GM18499 (cell line): Measurements from ENCODE around the gene DNAJC10.

Source experiments
- ATAC-seq: cut with Tn5 transposase; IDR thresholded peaks from one replicate; pipeline ENCODE4 v1.9.1; 2021; ENCODE audit warnings: moderate number of reproducible peaks; ENCODE audit not compliant: insufficient read depth, unreplicated experiment

Gene DNAJC10

GRCh38 chr2:182826496-182826895 is 110.4 kb downstream of the DNAJC10 start:
- no peak for ATAC-seq

GRCh38 chr2:182827182-182827879 is 111.3 kb downstream of the DNAJC10 start:
- ATAC-seq, result no peak

GRCh38 chr2:182831101-182831500 is 115.0 kb downstream of the DNAJC10 start:
- ATAC-seq, result no peak

- no peak for ATAC-seq
These were observed 115.9 kb downstream of the DNAJC10 start for GRCh38 chr2:182831921-182832320.

- ATAC-seq, result no peak
These were observed 117.2 kb downstream of the DNAJC10 start for GRCh38 chr2:182833084-182833854.

- no peak for ATAC-seq
These were observed 118.2 kb downstream of the DNAJC10 start for GRCh38 chr2:182834293-182834692.

GRCh38 chr2:182836451-182836850 is 120.4 kb downstream of the DNAJC10 start:
- ATAC-seq, result no peak
